ENCODE measurements around the gene FOXP1.

FOXP1 gene

DNA sequence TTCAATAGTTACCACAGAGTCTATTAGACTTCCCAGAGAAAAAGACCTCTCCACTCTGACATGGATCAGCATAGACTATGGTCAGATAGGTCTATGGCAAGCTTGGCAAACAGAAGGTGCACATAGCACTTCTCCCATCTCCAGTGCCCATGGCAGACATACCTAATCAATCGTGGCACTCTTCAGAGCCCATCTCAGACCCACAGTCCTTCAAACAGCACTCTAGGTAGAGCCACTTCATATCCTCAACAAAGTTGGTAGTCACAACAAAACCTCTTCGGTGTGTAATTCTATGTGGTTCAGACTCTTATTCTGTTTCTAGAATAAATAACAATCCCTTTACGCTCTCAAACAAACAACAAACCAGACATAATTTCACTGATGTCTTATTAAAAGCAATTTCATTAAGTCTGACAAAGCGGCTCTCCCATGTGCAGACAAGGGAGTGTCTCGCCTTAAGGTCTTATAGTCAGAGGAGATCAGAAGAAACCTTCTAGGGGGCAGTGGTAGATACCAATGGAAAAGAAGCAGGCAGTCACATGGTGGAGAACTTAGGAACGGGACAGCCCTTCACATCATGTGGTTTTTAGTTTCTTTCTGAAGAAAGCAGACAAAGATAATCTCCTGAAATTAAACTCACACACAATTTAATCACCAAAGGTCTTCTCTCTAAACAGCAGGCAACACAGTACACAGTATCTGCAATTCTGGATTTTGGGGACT, 483.4 kb downstream of the FOXP1 start:
- H3K4me1 ChIP-seq (ENCODE audit: insufficient read depth, poor library complexity, severe bottlenecking): peaks cover 53% of the 10 kb centered on the region
- no peak for TF ChIP-seq CTCF (IDR thresholded peaks at IDR 0.05; ENCODE audit: poor library complexity, severe bottlenecking)
- DNase-seq (ENCODE audit: low spot score): no peak
- peak overlapping the region; percentile 56 for H3K27ac ChIP-seq (ENCODE audit: poor library complexity, severe bottlenecking)
- H3K27me3 ChIP-seq (ENCODE audit: insufficient read depth, poor library complexity, severe bottlenecking): no peaks in the 10 kb centered on the region
- ATAC-seq (ENCODE audit: low read depth): no peak
- no peaks in the 10 kb centered on the region for H3K36me3 ChIP-seq (ENCODE audit: low read depth)
- H3K4me3 ChIP-seq (ENCODE audit: severe bottlenecking): no peak overlapping the region
- no peaks in the 10 kb centered on the region for H3K9me3 ChIP-seq (ENCODE audit: severe bottlenecking)

GRCh38 chr3:71097557-71097956, 486.0 kb downstream of the FOXP1 start:
- H3K4me1 ChIP-seq (ENCODE audit: insufficient read depth, poor library complexity, severe bottlenecking): peaks cover 35% of the 10 kb centered on the region
- DNase-seq (ENCODE audit: low spot score) (no peak), ATAC-seq (ENCODE audit: low read depth) (no peak)
- no peak overlapping the region for H3K4me3 ChIP-seq (ENCODE audit: severe bottlenecking)
- H3K36me3 ChIP-seq (ENCODE audit: low read depth): no peaks in the 10 kb centered on the region
- H3K9me3 ChIP-seq (ENCODE audit: severe bottlenecking): no peaks in the 10 kb centered on the region
- TF ChIP-seq CTCF (IDR thresholded peaks at IDR 0.05; ENCODE audit: poor library complexity, severe bottlenecking): no peak
- H3K27me3 ChIP-seq (ENCODE audit: insufficient read depth, poor library complexity, severe bottlenecking): no peaks in the 10 kb centered on the region
- no peak overlapping the region for H3K27ac ChIP-seq (ENCODE audit: poor library complexity, severe bottlenecking)

DNA sequence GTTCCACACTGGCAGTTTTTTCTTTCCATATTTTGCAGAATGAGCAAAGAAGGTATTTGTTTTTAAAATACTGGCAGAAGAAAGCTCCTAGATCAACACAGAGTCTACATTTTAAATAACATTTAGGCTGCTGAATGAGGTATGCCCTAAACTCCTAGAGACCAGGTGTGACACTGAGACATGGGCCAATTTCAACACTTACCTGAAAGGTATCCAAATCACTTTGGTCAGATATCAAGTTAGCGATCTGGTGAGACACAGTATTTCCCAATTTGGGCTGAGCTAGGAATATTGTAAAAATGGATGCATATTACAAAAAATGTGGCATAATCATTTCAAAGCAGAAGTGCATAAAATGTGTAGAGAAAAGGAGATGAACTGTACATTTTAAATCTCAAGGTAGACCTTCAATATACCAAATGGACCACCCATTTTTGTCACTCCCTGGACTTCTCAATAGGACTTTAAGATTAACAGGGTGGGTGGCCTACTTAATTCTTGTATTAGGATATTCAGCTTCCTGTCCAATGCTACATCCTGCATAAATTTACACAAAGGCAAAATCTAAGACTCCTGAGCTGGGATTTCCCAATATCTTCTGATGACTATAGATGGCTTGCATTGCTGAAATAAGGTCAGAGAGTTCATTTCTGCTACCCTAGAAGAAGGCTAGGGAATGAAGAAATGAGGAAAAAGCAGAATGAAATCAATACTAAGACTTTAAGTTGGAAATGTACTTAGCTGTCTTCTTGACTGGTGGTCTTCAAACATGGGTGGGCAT, 487.8 kb downstream of the FOXP1 start:
- no peak overlapping the region for H3K4me3 ChIP-seq (ENCODE audit: severe bottlenecking)

DNA sequence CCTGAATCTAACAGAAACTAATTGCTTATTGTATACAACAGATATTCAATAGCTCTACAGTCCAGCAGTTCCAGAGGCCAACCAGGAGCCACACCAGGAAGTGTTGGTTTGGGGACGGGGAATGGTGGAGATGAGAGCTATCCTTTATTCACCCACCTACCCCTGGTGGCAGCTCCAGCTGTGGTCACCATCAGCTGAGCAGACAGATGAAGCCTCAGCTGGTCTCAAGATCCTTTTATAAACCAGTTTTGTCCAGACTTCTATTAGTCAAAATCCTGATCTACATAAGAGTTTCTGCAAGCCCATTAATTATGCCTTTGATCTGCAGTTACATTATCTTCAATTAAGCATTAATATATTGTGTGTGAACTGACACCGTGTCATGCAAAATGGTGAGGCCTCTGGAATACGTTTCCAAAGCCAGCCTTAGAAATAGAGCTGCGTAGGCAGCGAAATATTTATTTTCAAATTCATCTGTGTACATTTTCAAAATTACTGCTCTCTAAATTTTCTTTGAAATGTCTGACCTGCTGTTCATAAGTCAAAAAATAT, 488.8 kb downstream of the FOXP1 start:
- Histone ChIP-seq H3K27me3 (ENCODE audit: insufficient read depth, poor library complexity, severe bottlenecking) (no peaks in the 10 kb centered on the region), H3K36me3 (ENCODE audit: low read depth) (no peaks in the 10 kb centered on the region), H3K27ac (ENCODE audit: poor library complexity, severe bottlenecking) (no peak overlapping the region), H3K9me3 (ENCODE audit: severe bottlenecking) (no peaks in the 10 kb centered on the region), H3K4me1 (ENCODE audit: insufficient read depth, poor library complexity, severe bottlenecking) (peaks cover 13% of the 10 kb centered on the region), H3K4me3 (ENCODE audit: severe bottlenecking) (no peak overlapping the region)
- ATAC-seq (ENCODE audit: low read depth): no peak
- TF ChIP-seq CTCF (IDR thresholded peaks at IDR 0.05; ENCODE audit: poor library complexity, severe bottlenecking): no peak
- no peak for DNase-seq (ENCODE audit: low spot score)

More for the DNA sequence above, 487.8 kb downstream of the FOXP1 start:
- Histone ChIP-seq H3K9me3 (ENCODE audit: severe bottlenecking) (no peaks in the 10 kb centered on the region), H3K27me3 (ENCODE audit: insufficient read depth, poor library complexity, severe bottlenecking) (no peaks in the 10 kb centered on the region), H3K4me1 (ENCODE audit: insufficient read depth, poor library complexity, severe bottlenecking) (peaks cover 16% of the 10 kb centered on the region), H3K36me3 (ENCODE audit: low read depth) (no peaks in the 10 kb centered on the region), H3K27ac (ENCODE audit: poor library complexity, severe bottlenecking) (peak overlapping the region; percentile 3)
- DNase-seq (ENCODE audit: low spot score): no peak
- peak; percentile 60 for ATAC-seq (ENCODE audit: low read depth)
- TF ChIP-seq CTCF (IDR thresholded peaks at IDR 0.05; ENCODE audit: poor library complexity, severe bottlenecking): no peak
